K562 treated with DMSO at 1 percent for 48 hours (cell line): ENCODE data around the gene BPIFB1. TPM values are rescaled to one million over a fixed set of nuclear protein-coding genes. Genes with fewer than 3 reads are reported as not detected.

Source experiments
- total RNA-seq: library from RNA; unstranded; fragments of 300-600 nt; gene quantifications from 2 replicates; pipeline ENCODE4 v1.2.3, GENCODE V29; 2022; ENCODE audit warnings: low replicate concordance; ENCODE audit errors: extremely low read depth

BPIFB1 gene
- not detected in 2 replicates for total RNA-seq

DNA sequence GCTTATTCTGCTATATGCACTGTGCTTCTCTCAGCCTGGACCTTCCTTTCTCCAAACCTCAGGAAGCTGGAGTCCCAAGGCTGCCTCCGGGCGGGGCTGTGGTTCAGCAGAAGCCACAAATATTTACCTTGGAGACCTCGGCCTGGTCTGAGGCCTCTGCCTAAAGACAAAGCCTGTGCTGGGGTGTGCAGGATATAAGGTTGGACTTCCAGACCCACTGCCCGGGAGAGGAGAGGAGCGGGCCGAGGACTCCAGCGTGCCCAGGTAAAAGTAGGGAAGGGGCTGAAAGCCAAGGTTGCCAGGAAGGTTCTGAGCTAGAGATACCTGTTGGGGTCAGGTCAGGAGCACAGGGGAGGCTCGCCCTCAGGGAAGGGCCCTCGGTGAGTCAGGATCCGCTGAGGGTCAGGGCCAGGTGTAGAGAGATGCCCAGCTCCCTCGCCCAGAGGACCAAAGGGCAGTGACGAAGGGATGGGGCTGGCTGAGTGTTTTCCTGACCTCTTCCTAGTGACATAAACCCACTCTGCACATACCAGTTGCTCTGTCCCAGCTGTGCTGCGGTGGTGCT, at the start of gene BPIFB1:
Gene BPIFB1, plus strand, starts transcription at position 224 of the 565 bp plus-strand sequence. CDS start 2,860 bp downstream, outside the sequence.

DNA sequence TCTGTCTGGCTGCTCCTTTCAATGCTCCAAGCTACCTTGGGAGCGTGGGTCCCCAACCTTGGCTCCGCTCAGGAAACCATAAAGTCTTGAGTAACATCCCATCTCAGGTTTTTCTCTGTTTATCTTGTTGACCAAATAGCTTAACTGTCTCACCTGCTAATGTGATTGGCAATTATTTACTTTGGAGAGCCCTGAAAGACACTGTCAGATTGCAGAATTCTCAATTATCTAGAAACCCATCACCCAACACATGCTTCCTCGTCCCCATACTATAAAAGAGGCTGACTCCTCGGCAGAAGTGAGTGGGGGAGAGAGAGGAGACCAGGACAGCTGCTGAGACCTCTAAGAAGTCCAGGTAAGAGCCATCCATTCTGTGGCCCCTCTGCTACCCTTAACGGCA, 47.3 kb upstream of the BPIFB1 start, which contains the start of gene BPIFA1:
Gene BPIFA1, plus strand, starts transcription at position 301 of the 400 bp plus-strand sequence. CDS start 1,716 bp downstream, outside the sequence.

Other genes with a start within 250 kb of the BPIFB1 start
- not detected in 2 replicates for gene BPIFB3, start 229.3 kb upstream of the BPIFB1 start, total RNA-seq
- not detected in 2 replicates for gene BPIFB4, start 203.6 kb upstream of the BPIFB1 start, total RNA-seq
- gene BPIFA2, start 115.1 kb upstream of the BPIFB1 start, total RNA-seq, result not detected in 2 replicates
- not detected in 2 replicates for gene BPIFA3, start 65.9 kb upstream of the BPIFB1 start, total RNA-seq
- gene BPIFA1, start 47.2 kb upstream of the BPIFB1 start, total RNA-seq, result not detected in 2 replicates
- not detected in 2 replicates for gene CDK5RAP1, start 118.3 kb downstream of the BPIFB1 start, total RNA-seq
- gene SNTA1, start 160.5 kb downstream of the BPIFB1 start, total RNA-seq, result not detected in 2 replicates
- not detected in 2 replicates for gene CBFA2T2, start 206.9 kb downstream of the BPIFB1 start, total RNA-seq